Gastroesophageal sphincter (tissue), 3 donors: ENCODE data around the gene TGFBI.

ENCODE experiments used
- EP300 ChIP-seq: sonication (generic); formaldehyde crosslinking; IDR thresholded peaks from one replicate; pipeline ENCODE4 v1.6.1; 2017; ENCODE audit warnings: antibody characterized with exemption, mild to moderate bottlenecking
- POLR2A ChIP-seq, 2 donors: fragments of 450-650 bp; IDR thresholded peaks; one replicate each; pipeline ENCODE4 v1.6.1; 2017; ENCODE audit warnings: antibody characterized with exemption in 2 of 2, mild to moderate bottlenecking in 2 of 2, moderate library complexity in 1 of 2
- POLR2AphosphoS5 ChIP-seq: sonication (generic); formaldehyde crosslinking; IDR thresholded peaks from one replicate; pipeline ENCODE4 v1.6.1; 2017; ENCODE audit warnings: antibody characterized with exemption
- TF ChIP-seq, protein P1 (sequence below), 4 experiments: fragments of 200-600 bp in 2 of 4; fragments of 450-650 bp in 2 of 4; sonication (generic) in 1 of 4; IDR thresholded peaks; one replicate each; pipeline ENCODE4 v1.5.1; 2017 to 2019; ENCODE audit warnings: antibody characterized with exemption in 4 of 4, mild to moderate bottlenecking in 2 of 4, moderate library complexity in 2 of 4

DNA sequence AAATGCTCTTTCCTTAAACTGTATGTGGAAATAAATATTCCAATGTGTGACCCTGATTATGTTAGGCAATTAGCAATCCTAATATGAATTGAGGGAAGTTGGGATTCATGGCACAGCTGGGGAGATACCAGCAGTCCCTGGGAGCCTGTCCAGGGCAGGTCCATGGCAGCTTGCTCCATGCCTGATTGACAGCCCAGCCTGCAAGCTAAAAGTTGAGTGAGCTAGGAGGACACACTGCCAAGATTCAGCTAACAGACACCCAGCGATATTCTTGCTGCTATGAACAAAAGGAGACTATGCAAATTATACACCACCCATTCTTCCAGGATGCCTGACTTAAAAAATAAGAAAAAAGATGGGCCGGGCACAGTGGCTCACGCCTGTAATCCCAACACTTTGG is 6.2 kb downstream of the TGFBI start:
- TF ChIP-seq, protein P1, sequence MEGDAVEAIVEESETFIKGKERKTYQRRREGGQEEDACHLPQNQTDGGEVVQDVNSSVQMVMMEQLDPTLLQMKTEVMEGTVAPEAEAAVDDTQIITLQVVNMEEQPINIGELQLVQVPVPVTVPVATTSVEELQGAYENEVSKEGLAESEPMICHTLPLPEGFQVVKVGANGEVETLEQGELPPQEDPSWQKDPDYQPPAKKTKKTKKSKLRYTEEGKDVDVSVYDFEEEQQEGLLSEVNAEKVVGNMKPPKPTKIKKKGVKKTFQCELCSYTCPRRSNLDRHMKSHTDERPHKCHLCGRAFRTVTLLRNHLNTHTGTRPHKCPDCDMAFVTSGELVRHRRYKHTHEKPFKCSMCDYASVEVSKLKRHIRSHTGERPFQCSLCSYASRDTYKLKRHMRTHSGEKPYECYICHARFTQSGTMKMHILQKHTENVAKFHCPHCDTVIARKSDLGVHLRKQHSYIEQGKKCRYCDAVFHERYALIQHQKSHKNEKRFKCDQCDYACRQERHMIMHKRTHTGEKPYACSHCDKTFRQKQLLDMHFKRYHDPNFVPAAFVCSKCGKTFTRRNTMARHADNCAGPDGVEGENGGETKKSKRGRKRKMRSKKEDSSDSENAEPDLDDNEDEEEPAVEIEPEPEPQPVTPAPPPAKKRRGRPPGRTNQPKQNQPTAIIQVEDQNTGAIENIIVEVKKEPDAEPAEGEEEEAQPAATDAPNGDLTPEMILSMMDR (IDR thresholded peaks at IDR 0.05): no peak
- TF ChIP-seq POLR2A (IDR thresholded peaks at IDR 0.05) (no peak), EP300 (no peak), POLR2AphosphoS5 (no peak)
